IPS-18a (cell line): ENCODE results near the gene NLRP4.
"Not testable (repeated sequence)": the region's sequence is repeated elsewhere in the genome, so short reads cannot be mapped to it uniquely, and the experiment has no call there.

Experiments used
- H3K27ac ChIP-seq: one replicate; pipeline ENCODE4 v1.5.1; 2013; ENCODE audit warnings: low read length
- H3K27me3 ChIP-seq: one replicate; pipeline ENCODE4 v1.6.1; 2013; ENCODE audit warnings: mild to moderate bottlenecking, low read length; ENCODE audit not compliant: control insufficient read depth, insufficient read depth
- H3K36me3 ChIP-seq: one replicate; pipeline ENCODE4 v1.6.1; 2013; ENCODE audit warnings: low read depth, low read length; ENCODE audit not compliant: control insufficient read depth
- H3K4me1 ChIP-seq: one replicate; pipeline ENCODE4 v1.6.1; 2013; ENCODE audit warnings: low read depth, low read length; ENCODE audit not compliant: control insufficient read depth
- H3K4me3 ChIP-seq: one replicate; pipeline ENCODE4 v1.5.1; 2013; ENCODE audit warnings: low read length
- H3K9ac ChIP-seq: one replicate; pipeline ENCODE4 v1.6.1; 2013; ENCODE audit warnings: mild to moderate bottlenecking, low read length, moderate library complexity
- H3K9me3 ChIP-seq: one replicate; pipeline ENCODE4 v1.6.1; 2013; ENCODE audit warnings: low read depth, low read length; ENCODE audit not compliant: control insufficient read depth

The NLRP4 gene

DNA sequence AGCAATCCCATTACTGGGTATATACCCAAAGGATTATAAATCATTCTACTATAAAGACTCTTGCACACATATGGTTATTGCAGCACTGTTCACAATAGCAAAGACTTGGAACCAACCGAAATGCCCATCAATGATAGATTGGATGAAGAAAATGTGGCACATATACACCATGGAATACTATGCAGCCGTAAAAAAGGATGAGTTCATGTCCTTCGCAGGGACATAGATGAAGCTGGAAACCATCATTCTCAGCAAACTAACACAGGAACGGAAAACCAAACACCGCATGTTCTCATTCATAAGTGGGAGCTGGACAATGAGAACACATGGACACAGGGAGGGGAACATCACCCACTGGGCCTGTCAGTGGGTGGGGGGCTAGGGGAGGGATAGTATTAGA lies 92.9 kb downstream of the NLRP4 start:
- H3K4me1 ChIP-seq, H3K9ac ChIP-seq, H3K27me3 ChIP-seq, H3K27ac ChIP-seq, H3K4me3 ChIP-seq, H3K36me3 ChIP-seq: not testable (repeated sequence)
- peaks cover 55% of the 10 kb centered on the region for H3K9me3 ChIP-seq

DNA sequence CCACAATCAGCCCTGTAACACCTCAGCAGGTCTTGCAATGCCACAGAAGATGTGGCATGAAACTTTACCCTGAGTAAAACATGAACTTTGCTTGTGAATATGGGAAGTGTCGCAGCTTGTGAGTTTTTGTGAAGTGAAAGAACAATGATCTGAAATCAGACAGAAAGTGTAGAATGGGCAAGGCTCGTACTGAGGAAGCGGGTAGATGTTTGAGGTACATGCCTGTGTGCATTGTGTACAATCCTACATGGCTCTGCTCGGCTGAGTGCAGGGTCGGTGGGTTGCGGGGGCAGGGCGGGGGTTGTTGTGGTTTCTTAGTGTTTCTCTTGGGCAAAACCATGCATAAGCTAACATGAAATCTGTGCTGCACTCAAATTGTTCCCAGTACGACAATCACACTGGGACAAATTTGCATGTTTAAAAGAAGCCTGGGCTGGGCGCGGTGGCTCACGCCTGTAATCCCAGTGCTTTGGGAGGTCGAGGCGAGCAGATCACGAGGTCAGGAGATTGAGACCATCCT lies 94.7 kb downstream of the NLRP4 start:
- Histone ChIP-seq H3K4me1 (no peaks in the 10 kb centered on the region), H3K9me3 (peaks cover 52% of the 10 kb centered on the region), H3K27me3 (no peaks in the 10 kb centered on the region), H3K27ac (no peak overlapping the region), H3K36me3 (no peaks in the 10 kb centered on the region), H3K9ac (no peak overlapping the region), H3K4me3 (no peak overlapping the region)
